K562 (cell line): ENCODE results near the gene FOXJ1. TPM values are rescaled to one million over a fixed set of nuclear protein-coding genes. Genes with fewer than 3 reads are reported as not detected.

Source experiments
- ATAC-seq: fragments of 200-7000 bp; cut with Tn5 transposase; 3 replicates; pipeline ENCODE4 v1.9.1; 2020; ENCODE audit warnings: moderate library complexity
- BruUV-seq: library from RNA; stranded (reverse); fragments of 400-500 nt; replicated peaks from 2 replicates; lab custom pipeline; 2021; lab: Mats Ljungman, UMichigan
- CTCF ChIA-PET: fragments of 300-600 bp; formaldehyde crosslinking; extraction: SDS; loops from one replicate; lab custom pipeline; 2021; ENCODE audit warnings: low intra/inter-chr PET ratio; lab: Yijun Ruan, JAX
- POLR2A ChIA-PET: fragments of 300-600, 350-650 bp; sonication (Branson Sonifier 250); formaldehyde crosslinking; extraction: SDS; loops from one replicate; lab custom pipeline; 2021; ENCODE audit warnings: antibody characterized with exemption, inconsistent platforms; lab: Yijun Ruan, JAX
- DNase-seq, 4 experiments: peaks; one replicate each; pipeline versions ENCODE4 v3.0.0 to v3.0.0-alpha.2; 2011 to 2018; ENCODE audit warnings: low spot score in 3 of 4, mixed read lengths in 3 of 4; ENCODE audit errors: extremely low read depth in 1 of 4
- FAIRE-seq: peaks from 2 replicates; lab custom pipeline; 2011; peaks lifted over from hg19 to GRCh38; lab: Jason Lieb, UNC
- H2AFZ ChIP-seq: 2 replicates; pipeline ENCODE4 v1.6.0; 2011; ENCODE audit warnings: low read depth, low read length, control low read depth, inconsistent platforms
- H3K27ac ChIP-seq: fragments of 200-600 bp; 3 replicates; pipeline ENCODE4 v1.8.0; 2011; ENCODE audit warnings: low read depth, mild to moderate bottlenecking, control low read depth, inconsistent platforms, low read length, moderate library complexity, mixed read lengths; ENCODE audit errors: extremely low read depth
- H3K27me3 ChIP-seq, 2 experiments: fragments of 300-600 bp in 1 of 2; 2 replicates in 1 of 2; 3 replicates in 1 of 2; pipeline versions ENCODE4 v1.6.0 to v1.8.0; 2011; ENCODE audit warnings: inconsistent platforms in 2 of 2, low read length in 2 of 2, mild to moderate bottlenecking in 1 of 2, mixed read lengths in 1 of 2, moderate library complexity in 1 of 2; ENCODE audit not compliant: control insufficient read depth in 2 of 2, insufficient read depth in 2 of 2
- H3K36me3 ChIP-seq: fragments of 300-600 bp; 3 replicates; pipeline ENCODE4 v1.8.0; 2011; ENCODE audit warnings: mild to moderate bottlenecking, low read length, inconsistent platforms; ENCODE audit not compliant: control insufficient read depth, insufficient read depth
- H3K4me1 ChIP-seq, 2 experiments: fragments of 200-600 bp in 1 of 2; replicated peaks in 1 of 2; 2 replicates in 1 of 2; 3 replicates in 1 of 2; pipeline versions ENCODE4 v1.5.1 to v1.8.0; 2011; ENCODE audit warnings: inconsistent platforms in 2 of 2, low read length in 2 of 2, mild to moderate bottlenecking in 1 of 2, mixed read lengths in 1 of 2, moderate library complexity in 1 of 2; ENCODE audit not compliant: control insufficient read depth in 2 of 2, insufficient read depth in 2 of 2
- H3K4me2 ChIP-seq: 2 replicates; pipeline ENCODE4 v1.6.1; 2011; ENCODE audit warnings: low read length, control low read depth, inconsistent platforms, mixed read lengths; ENCODE audit not compliant: insufficient read depth
- H3K4me3 ChIP-seq: fragments of 200-600 bp; sonication (generic), shearing (Covaris generic); 2 replicates; pipeline ENCODE4 v1.5.1; 2016; ENCODE audit warnings: control low read depth, inconsistent platforms
- H3K79me2 ChIP-seq: fragments of 200-600 bp; 3 replicates; pipeline ENCODE4 v1.8.0; 2011; ENCODE audit warnings: low read length, inconsistent platforms; ENCODE audit not compliant: control insufficient read depth, insufficient read depth
- H3K9ac ChIP-seq, 2 experiments: 2 replicates each; pipeline versions ENCODE4 v1.6.0 to v1.6.1; 2011; ENCODE audit warnings: low read depth in 2 of 2, low read length in 2 of 2, control low read depth in 1 of 2, inconsistent platforms in 1 of 2, mild to moderate bottlenecking in 1 of 2, mixed read lengths in 1 of 2; ENCODE audit not compliant: insufficient read depth in 1 of 2
- H3K9me1 ChIP-seq: one replicate; pipeline ENCODE4 v1.6.0; 2011; ENCODE audit warnings: inconsistent platforms, mild to moderate bottlenecking, low read length, moderate library complexity; ENCODE audit not compliant: control insufficient read depth, insufficient read depth
- H3K9me3 ChIP-seq: replicated peaks from 2 replicates; pipeline ENCODE4 v1.5.1; 2011; ENCODE audit warnings: low read depth, low read length, inconsistent platforms; ENCODE audit not compliant: control insufficient read depth, insufficient read depth
- H4K20me1 ChIP-seq: replicated peaks from 2 replicates; pipeline ENCODE4 v1.6.1; 2011; ENCODE audit warnings: low read length, inconsistent platforms, mixed read lengths; ENCODE audit not compliant: control insufficient read depth, insufficient read depth
- ARNT ChIP-seq, 2 experiments: fragments of 450-650 bp; IDR thresholded peaks; 2 replicates each; pipeline ENCODE4 v1.6.1; 2016; ENCODE audit warnings: mild to moderate bottlenecking in 1 of 2
- EGR1 ChIP-seq: fragments of 450-650 bp; conservative IDR thresholded peaks from 2 replicates; pipeline ENCODE4 v1.6.1; 2017; ENCODE audit warnings: mild to moderate bottlenecking
- HDGF ChIP-seq: fragments of 450-650 bp; IDR thresholded peaks from 2 replicates; pipeline ENCODE4 v1.6.1; 2016
- HEY1 ChIP-seq: fragments of 250-450 bp; sonication (Bioruptor Pico); IDR thresholded peaks from 2 replicates; pipeline ENCODE4 v1.5.0; 2020; ENCODE audit warnings: mild to moderate bottlenecking, moderate library complexity, borderline replicate concordance
- KDM1A ChIP-seq, 2 experiments: fragments of 450-650 bp; IDR thresholded peaks; 2 replicates each; pipeline ENCODE4 v1.6.1; 2016; ENCODE audit warnings: mild to moderate bottlenecking in 2 of 2
- LARP7 ChIP-seq: fragments of 450-650 bp; IDR thresholded peaks from 2 replicates; pipeline ENCODE4 v1.6.1; 2016
- ZNF217 ChIP-seq: sonication (generic); formaldehyde crosslinking; IDR thresholded peaks from 2 replicates; pipeline ENCODE4 v1.8.0; 2022; ENCODE audit warnings: mild to moderate bottlenecking, missing genetic modification reagents
- ZNF444 ChIP-seq: fragments of 250-450 bp; sonication (Bioruptor Pico); IDR thresholded peaks from 2 replicates; pipeline ENCODE4 v1.4.0; 2020; ENCODE audit warnings: mild to moderate bottlenecking, moderate library complexity
- ZNF609 ChIP-seq: sonication (generic); formaldehyde crosslinking; IDR thresholded peaks from 2 replicates; pipeline ENCODE4 v1.8.1; 2023; ENCODE audit warnings: missing genetic modification reagents, mild to moderate bottlenecking, borderline replicate concordance
- ZSCAN32 ChIP-seq: fragments of 450-650 bp; formaldehyde crosslinking; IDR thresholded peaks from 2 replicates; pipeline ENCODE4 v1.4.0; 2020; ENCODE audit warnings: mild to moderate bottlenecking, moderate library complexity
- WGBS: fragments of 100-300 bp; shearing (Covaris generic); methylation state at CpG from one replicate; pipeline ENCODE4 v1.1.6; 2016; ENCODE audit warnings: low coverage, mixed read lengths; ENCODE audit not compliant: insufficient coverage; ENCODE audit errors: missing lambda C conversion rate; 5-methylcytosine and 5-hydroxymethylcytosine counted together
- in situ Hi-C: fragments of 300-500 bp; cut with MboI; formaldehyde crosslinking; loops from 4 replicates; pipeline ENCODE4 v1.15.0; 2018; ENCODE audit warnings: inconsistent platforms, mixed read lengths
- intact Hi-C: fragments of 100-400 bp; cut with micrococcal nuclease; formaldehyde crosslinking; loops from 2 replicates; pipeline ENCODE4 v1.14.2; 2022
- polyA plus RNA-seq, 8 experiments: library from polyadenylated mRNA; depleted of rRNA in 4 of 8; stranded (reverse) in 5 of 8; unstranded in 3 of 8; fragments of >200 nt; fragmentation: Nextera tagmentation in 2 of 8; fragmentation: Illumina TruSeq in 1 of 8; extraction: Ambion mirVana in 2 of 8; extraction: Trizol in 1 of 8; gene quantifications; 2 replicates each; pipeline versions ENCODE4 v1.2.1 to v1.2.3, GENCODE V29; 2011 to 2014; ENCODE audit warnings: inconsistent platforms in 1 of 8, missing spikeins in 1 of 8
- total RNA-seq, 7 experiments: library from RNA; depleted of rRNA in 6 of 7; stranded (reverse); fragments of >200 nt in 6 of 7; fragmentation: Illumina TruSeq in 2 of 7; extraction: Trizol in 2 of 7; gene quantifications; 2 replicates each; pipeline versions ENCODE4 v1.2.1 to v1.2.3, GENCODE V29; 2011 to 2021; ENCODE audit warnings: low replicate concordance in 1 of 7
- TF ChIP-seq, protein P1 (sequence below): fragments of 250-450 bp; sonication (Bioruptor Pico); IDR thresholded peaks from 2 replicates; pipeline ENCODE4 v1.5.0; 2021; ENCODE audit warnings: mild to moderate bottlenecking, borderline replicate concordance

Gene FOXJ1
- total and polyA plus RNA-seq, 9 of the 15 experiments (the other 6 are each of a cell fraction or from before 2014, with no cell fraction given), result 0.07 TPM; not detected in 8

- Histone ChIP-seq H3K27ac (no peak overlapping the region), H4K20me1 (no peaks in the 10 kb centered on the region), H3K4me1 (peaks cover 0 to 7% of the 10 kb centered on the region in 2 experiments; a peak in 2 of 5 replicates), H3K79me2 (no peaks in the 10 kb centered on the region), H3K4me2 (no peak overlapping the region), H3K9me1 (no peaks in the 10 kb centered on the region), H2AFZ (no peak overlapping the region), H3K36me3 (peaks cover 17% of the 10 kb centered on the region; the same call in 1 of the 3 replicates), H3K9me3 (no peaks in the 10 kb centered on the region), H3K9ac (no peak overlapping the region), H3K4me3 (no peak overlapping the region), H3K27me3 (no peaks in the 10 kb centered on the region)
- FAIRE-seq (no peak), DNase-seq (no peak), ATAC-seq (no peak)
- TF ChIP-seq ZSCAN32 (CRISPR knock-in tag), result no peak
- no peak for TF ChIP-seq LARP7
- TF ChIP-seq ZNF609, result no peak
- TF ChIP-seq EGR1, result no peak
- TF ChIP-seq, protein P1, sequence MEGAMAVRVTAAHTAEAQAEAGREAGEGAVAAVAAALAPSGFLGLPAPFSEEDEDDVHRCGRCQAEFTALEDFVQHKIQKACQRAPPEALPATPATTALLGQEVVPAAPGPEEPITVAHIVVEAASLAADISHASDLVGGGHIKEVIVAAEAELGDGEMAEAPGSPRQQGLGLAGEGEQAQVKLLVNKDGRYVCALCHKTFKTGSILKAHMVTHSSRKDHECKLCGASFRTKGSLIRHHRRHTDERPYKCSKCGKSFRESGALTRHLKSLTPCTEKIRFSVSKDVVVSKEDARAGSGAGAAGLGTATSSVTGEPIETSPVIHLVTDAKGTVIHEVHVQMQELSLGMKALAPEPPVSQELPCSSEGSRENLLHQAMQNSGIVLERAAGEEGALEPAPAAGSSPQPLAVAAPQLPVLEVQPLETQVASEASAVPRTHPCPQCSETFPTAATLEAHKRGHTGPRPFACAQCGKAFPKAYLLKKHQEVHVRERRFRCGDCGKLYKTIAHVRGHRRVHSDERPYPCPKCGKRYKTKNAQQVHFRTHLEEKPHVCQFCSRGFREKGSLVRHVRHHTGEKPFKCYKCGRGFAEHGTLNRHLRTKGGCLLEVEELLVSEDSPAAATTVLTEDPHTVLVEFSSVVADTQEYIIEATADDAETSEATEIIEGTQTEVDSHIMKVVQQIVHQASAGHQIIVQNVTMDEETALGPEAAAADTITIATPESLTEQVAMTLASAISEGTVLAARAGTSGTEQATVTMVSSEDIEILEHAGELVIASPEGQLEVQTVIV, result no peak
- TF ChIP-seq HEY1 (CRISPR knock-in tag), result no peak
- no peak for TF ChIP-seq HDGF
- no peak for TF ChIP-seq ARNT (IDR thresholded peaks at IDR 0.05)
- TF ChIP-seq ZNF444 (CRISPR knock-in tag), result no peak
- TF ChIP-seq ZNF217 (CRISPR knock-in tag), result no peak
- no peak for TF ChIP-seq KDM1A (IDR thresholded peaks at IDR 0.05)
- CTCF ChIA-PET, result no interaction called here
- no TSS peak for BruUV-seq
- intact Hi-C loops, result no loop called here
- WGBS, result 93% methylated on average over 11 of the region's 11 CpGs
- in situ Hi-C loops, result no loop called here
- POLR2A ChIA-PET, result interaction anchor here (0.6 to 1.6 kb wide), 4 partner anchors 8 to 224 kb away, joined by 3 to 4 read pairs (median 3); partner anchors contain the start of gene UBALD2
Measured at GRCh38 chr17:76173474-76173873, 32.4 kb upstream of the FOXJ1 start.
